Mesendoderm (in vitro differentiated cells): ENCODE measurements around the gene RAB11FIP4. TPM values are rescaled to one million over a fixed set of nuclear protein-coding genes. Genes with fewer than 3 reads are reported as not detected.
"Not testable (repeated sequence)": the region's sequence is repeated elsewhere in the genome, so short reads cannot be mapped to it uniquely, and the experiment has no call there.

Source experiments
- DNase-seq: peaks from one replicate; pipeline ENCODE4 v3.0.0; 2013
- H2AK5ac ChIP-seq: 2 replicates; pipeline ENCODE4 v1.6.1; 2013; ENCODE audit warnings: low read length, inconsistent platforms
- H2BK120ac ChIP-seq: 2 replicates; pipeline ENCODE4 v1.6.1; 2013; ENCODE audit warnings: low read depth, mild to moderate bottlenecking, low read length, moderate library complexity, mixed read lengths
- H2BK15ac ChIP-seq: replicated peaks from 2 replicates; pipeline ENCODE4 v1.6.1; 2013; ENCODE audit warnings: low read depth, mild to moderate bottlenecking, moderate library complexity
- H2BK5ac ChIP-seq: 2 replicates; pipeline ENCODE4 v1.6.1; 2013; ENCODE audit warnings: low read length, inconsistent platforms
- H3K18ac ChIP-seq: 2 replicates; pipeline ENCODE4 v1.6.1; 2013; ENCODE audit warnings: mild to moderate bottlenecking, low read length, mixed read lengths
- H3K23ac ChIP-seq: one replicate; pipeline ENCODE4 v1.6.1; 2013; ENCODE audit warnings: low read length
- H3K27ac ChIP-seq: 2 replicates; pipeline ENCODE4 v1.5.1; 2013; ENCODE audit warnings: low read depth, mild to moderate bottlenecking, inconsistent platforms, low read length, moderate library complexity
- H3K27me3 ChIP-seq: 2 replicates; pipeline ENCODE4 v1.6.1; 2013; ENCODE audit warnings: low read length, control low read depth, mild to moderate bottlenecking, inconsistent platforms; ENCODE audit not compliant: insufficient read depth, poor library complexity
- H3K36me3 ChIP-seq: 2 replicates; pipeline ENCODE4 v1.6.1; 2013; ENCODE audit warnings: low read length, inconsistent platforms; ENCODE audit not compliant: control insufficient read depth, insufficient read depth
- H3K4ac ChIP-seq: one replicate; pipeline ENCODE4 v1.6.1; 2013; ENCODE audit warnings: low read depth, mild to moderate bottlenecking, low read length, moderate library complexity
- H3K4me1 ChIP-seq: 2 replicates; pipeline ENCODE4 v1.6.1; 2013; ENCODE audit warnings: low read depth, low read length, inconsistent platforms; ENCODE audit not compliant: control insufficient read depth
- H3K4me2 ChIP-seq: 2 replicates; pipeline ENCODE4 v1.6.1; 2013; ENCODE audit warnings: low read length
- H3K4me3 ChIP-seq: 2 replicates; pipeline ENCODE4 v1.5.1; 2013; ENCODE audit warnings: mild to moderate bottlenecking, low read length
- H3K56ac ChIP-seq: one replicate; pipeline ENCODE4 v1.6.1; 2013; ENCODE audit warnings: low read length
- H3K79me1 ChIP-seq: 2 replicates; pipeline ENCODE4 v1.6.1; 2013; ENCODE audit warnings: low read length, inconsistent platforms
- H3K79me2 ChIP-seq: 2 replicates; pipeline ENCODE4 v1.6.1; 2013; ENCODE audit warnings: mild to moderate bottlenecking, low read length; ENCODE audit not compliant: control insufficient read depth, insufficient read depth
- H3K9ac ChIP-seq: 2 replicates; pipeline ENCODE4 v1.6.1; 2013; ENCODE audit warnings: low read length, inconsistent platforms
- H4K5ac ChIP-seq: one replicate; pipeline ENCODE4 v1.6.1; 2013; ENCODE audit warnings: low read length
- H4K8ac ChIP-seq: one replicate; pipeline ENCODE4 v1.6.1; 2013; ENCODE audit warnings: low read depth, mild to moderate bottlenecking, control low read depth, low read length, moderate library complexity
- WGBS: extraction: QIAGEN DNeasy Blood & Tissue Kit; methylation state at CpG from one replicate; pipeline ENCODE4 v1.1.7; 2013; ENCODE audit warnings: low lambda C conversion rate, missing lambda C conversion rate; ENCODE audit not compliant: insufficient coverage; ENCODE audit errors: extremely low coverage; 5-methylcytosine and 5-hydroxymethylcytosine counted together
- polyA plus RNA-seq, 2 experiments: library from polyadenylated mRNA; stranded (reverse); fragments of 200-250 nt; gene quantifications; one replicate each; pipeline ENCODE4 v1.2.3, GENCODE V29; 2013

Gene RAB11FIP4, protein sequence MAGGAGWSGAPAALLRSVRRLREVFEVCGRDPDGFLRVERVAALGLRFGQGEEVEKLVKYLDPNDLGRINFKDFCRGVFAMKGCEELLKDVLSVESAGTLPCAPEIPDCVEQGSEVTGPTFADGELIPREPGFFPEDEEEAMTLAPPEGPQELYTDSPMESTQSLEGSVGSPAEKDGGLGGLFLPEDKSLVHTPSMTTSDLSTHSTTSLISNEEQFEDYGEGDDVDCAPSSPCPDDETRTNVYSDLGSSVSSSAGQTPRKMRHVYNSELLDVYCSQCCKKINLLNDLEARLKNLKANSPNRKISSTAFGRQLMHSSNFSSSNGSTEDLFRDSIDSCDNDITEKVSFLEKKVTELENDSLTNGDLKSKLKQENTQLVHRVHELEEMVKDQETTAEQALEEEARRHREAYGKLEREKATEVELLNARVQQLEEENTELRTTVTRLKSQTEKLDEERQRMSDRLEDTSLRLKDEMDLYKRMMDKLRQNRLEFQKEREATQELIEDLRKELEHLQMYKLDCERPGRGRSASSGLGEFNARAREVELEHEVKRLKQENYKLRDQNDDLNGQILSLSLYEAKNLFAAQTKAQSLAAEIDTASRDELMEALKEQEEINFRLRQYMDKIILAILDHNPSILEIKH
- polyA plus RNA-seq (2013, experiment 1 of 2) = 15.0 TPM
- 14.8 TPM for polyA plus RNA-seq (2013, experiment 2 of 2)

DNA sequence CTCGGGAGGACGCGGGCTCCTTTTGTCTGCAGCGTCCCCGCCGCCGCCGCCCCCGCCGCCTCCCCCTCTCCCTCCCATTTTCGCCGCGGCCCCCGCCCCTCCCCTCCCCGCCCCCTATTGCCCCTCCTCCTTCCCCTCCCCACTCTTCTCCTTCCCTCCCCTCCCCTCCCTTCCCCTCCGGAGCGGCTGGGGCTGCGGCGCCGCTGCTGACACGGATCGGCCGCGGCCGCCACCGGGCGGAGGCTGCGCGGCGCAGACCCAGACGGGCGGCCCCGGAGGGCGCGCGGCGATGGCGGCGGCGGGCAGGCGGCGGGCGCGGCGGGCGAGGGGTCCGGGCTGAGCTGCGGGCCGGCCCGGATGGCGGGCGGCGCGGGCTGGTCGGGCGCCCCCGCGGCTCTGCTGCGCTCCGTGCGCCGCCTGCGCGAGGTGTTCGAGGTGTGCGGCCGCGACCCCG is at the start of gene RAB11FIP4:
RAB11FIP4 (plus strand) TSS at position 180 of the 454 bp plus-strand sequence; CDS start at position 358, 178 bp downstream.
- no peak within 1 kb of the TSS for H2AK5ac ChIP-seq
- H3K23ac ChIP-seq = no peak within 1 kb of the TSS
- H2BK5ac ChIP-seq = no peak within 1 kb of the TSS
- H3K56ac ChIP-seq = peak within 1 kb of the TSS; percentile 39
- H4K5ac ChIP-seq = no peak within 1 kb of the TSS
- peak within 1 kb of the TSS; percentile 23 for H3K9ac ChIP-seq
- H3K27me3 ChIP-seq = peaks cover 2% of the 10 kb centered on the region
- peak within 1 kb of the TSS; percentile 18 for H3K4me3 ChIP-seq
- peak within 1 kb of the TSS; percentile 47 for H3K4me2 ChIP-seq
- no peak within 1 kb of the TSS for H2BK15ac ChIP-seq
- no peak within 1 kb of the TSS for H4K8ac ChIP-seq
- H3K4ac ChIP-seq = no peak within 1 kb of the TSS
- no peaks in the 10 kb centered on the region for H3K36me3 ChIP-seq
- no peak within 1 kb of the TSS for H2BK120ac ChIP-seq
- no peaks in the 10 kb centered on the region for H3K79me1 ChIP-seq
- H3K4me1 ChIP-seq = no peaks in the 10 kb centered on the region
- no peak within 1 kb of the TSS for H3K27ac ChIP-seq
- DNase-seq = peak; percentile 47
- WGBS = no CpG with 5 or more reads among the region's 69 CpGs
- no peak within 1 kb of the TSS for H3K18ac ChIP-seq
- no peaks in the 10 kb centered on the region for H3K79me2 ChIP-seq

DNA sequence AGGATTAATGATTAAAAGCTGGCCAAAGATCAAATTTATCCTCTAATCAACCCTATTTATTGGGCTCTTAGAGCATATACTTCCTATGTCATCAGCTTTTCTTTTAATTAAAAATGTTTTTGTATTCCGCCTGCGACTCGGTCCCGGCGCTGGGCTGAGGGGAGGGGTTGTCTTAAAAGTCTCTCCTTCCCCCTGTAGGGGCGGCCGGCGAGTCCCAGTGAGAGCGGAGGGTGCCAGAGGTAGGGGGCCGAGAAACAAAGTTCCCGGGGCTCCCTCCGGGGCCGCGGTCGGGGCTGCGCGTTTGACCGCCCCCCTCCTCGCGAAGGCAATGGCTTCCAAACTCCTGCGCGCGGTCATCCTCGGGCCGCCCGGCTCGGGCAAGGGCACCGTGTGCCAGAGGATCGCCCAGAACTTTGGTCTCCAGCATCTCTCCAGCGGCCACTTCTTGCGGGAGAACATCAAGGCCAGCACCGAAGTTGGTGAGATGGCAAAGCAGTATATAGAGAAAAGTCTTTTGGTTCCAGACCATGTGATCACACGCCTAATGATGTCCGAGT is 46.2 kb upstream of the RAB11FIP4 start:
- H2AK5ac ChIP-seq, H3K79me2 ChIP-seq, H2BK5ac ChIP-seq, H3K27ac ChIP-seq, H2BK15ac ChIP-seq, H3K79me1 ChIP-seq, H3K4me1 ChIP-seq, H3K27me3 ChIP-seq, H4K8ac ChIP-seq, H3K4ac ChIP-seq, H3K56ac ChIP-seq, H3K9ac ChIP-seq, H3K23ac ChIP-seq, DNase-seq, H4K5ac ChIP-seq, H3K18ac ChIP-seq, H3K36me3 ChIP-seq, H3K4me2 ChIP-seq, H3K4me3 ChIP-seq, H2BK120ac ChIP-seq: not testable (repeated sequence)
- no CpG with 5 or more reads among the region's 34 CpGs for WGBS

DNA sequence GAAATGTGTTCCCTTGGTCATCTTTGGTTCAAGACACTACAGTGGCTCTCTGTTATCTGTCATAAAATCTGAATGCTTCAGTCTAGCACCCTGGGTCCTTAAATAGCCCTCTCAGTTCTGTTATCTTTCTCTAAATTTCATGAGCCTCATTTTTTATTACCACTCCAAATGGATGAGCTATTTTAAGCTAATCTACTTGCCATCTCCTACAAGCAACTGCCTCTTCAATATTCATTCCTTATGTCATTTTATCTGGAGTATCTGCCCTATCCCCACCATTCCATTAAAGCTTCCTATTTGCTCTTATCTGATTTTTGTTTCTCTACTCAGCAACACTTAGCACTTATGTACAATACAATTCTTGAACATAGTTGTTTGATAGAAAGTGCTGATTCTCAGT is 42.0 kb upstream of the RAB11FIP4 start:
- no peak overlapping the region for H4K5ac ChIP-seq
- no peaks in the 10 kb centered on the region for H3K36me3 ChIP-seq
- H3K56ac ChIP-seq = no peak overlapping the region
- H2BK15ac ChIP-seq = no peak overlapping the region
- no peaks in the 10 kb centered on the region for H3K27me3 ChIP-seq
- no peak overlapping the region for H3K4me3 ChIP-seq
- no peak overlapping the region for H3K27ac ChIP-seq
- no peak overlapping the region for H3K4me2 ChIP-seq
- H2BK5ac ChIP-seq = no peak overlapping the region
- no peak overlapping the region for H3K4ac ChIP-seq
- H3K9ac ChIP-seq = no peak overlapping the region
- no peaks in the 10 kb centered on the region for H3K79me1 ChIP-seq
- no peak overlapping the region for H4K8ac ChIP-seq
- H2AK5ac ChIP-seq = no peak overlapping the region
- no peak overlapping the region for H3K18ac ChIP-seq
- H3K23ac ChIP-seq = no peak overlapping the region
- H3K79me2 ChIP-seq = no peaks in the 10 kb centered on the region
- no peak for DNase-seq
- no peaks in the 10 kb centered on the region for H3K4me1 ChIP-seq
- H2BK120ac ChIP-seq = no peak overlapping the region

DNA sequence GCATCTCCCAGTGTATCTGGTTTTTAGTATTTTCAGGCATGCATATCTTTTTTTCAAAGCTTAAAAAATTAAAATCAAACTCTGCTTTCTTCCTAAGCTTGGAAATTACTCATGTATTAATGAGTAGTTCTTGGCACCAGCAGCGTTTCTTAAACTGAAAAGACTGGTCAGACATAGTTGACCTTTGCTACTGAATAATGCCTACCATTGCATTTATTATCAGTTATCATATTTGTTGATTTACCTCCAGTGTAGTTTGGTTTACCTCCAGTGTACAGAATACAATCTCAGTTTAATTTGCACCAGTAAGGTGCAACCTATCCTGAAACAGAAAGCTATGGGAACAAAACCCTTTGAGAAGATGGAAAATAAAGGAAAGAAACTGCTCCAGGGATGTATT is 35.5 kb upstream of the RAB11FIP4 start:
- Histone ChIP-seq H4K5ac (no peak overlapping the region), H3K79me1 (no peaks in the 10 kb centered on the region), H3K4ac (no peak overlapping the region), H3K4me3 (no peak overlapping the region), H3K4me2 (no peak overlapping the region), H3K27me3 (no peaks in the 10 kb centered on the region), H3K36me3 (no peaks in the 10 kb centered on the region), H2BK120ac (no peak overlapping the region), H3K18ac (no peak overlapping the region), H3K23ac (no peak overlapping the region), H3K9ac (no peak overlapping the region), H4K8ac (no peak overlapping the region), H2BK5ac (no peak overlapping the region), H3K79me2 (no peaks in the 10 kb centered on the region), H2BK15ac (no peak overlapping the region), H3K4me1 (no peaks in the 10 kb centered on the region), H3K27ac (no peak overlapping the region), H3K56ac (no peak overlapping the region), H2AK5ac (no peak overlapping the region)
- no peak for DNase-seq
- WGBS = no CpG with 5 or more reads among the region's 1 CpG

DNA sequence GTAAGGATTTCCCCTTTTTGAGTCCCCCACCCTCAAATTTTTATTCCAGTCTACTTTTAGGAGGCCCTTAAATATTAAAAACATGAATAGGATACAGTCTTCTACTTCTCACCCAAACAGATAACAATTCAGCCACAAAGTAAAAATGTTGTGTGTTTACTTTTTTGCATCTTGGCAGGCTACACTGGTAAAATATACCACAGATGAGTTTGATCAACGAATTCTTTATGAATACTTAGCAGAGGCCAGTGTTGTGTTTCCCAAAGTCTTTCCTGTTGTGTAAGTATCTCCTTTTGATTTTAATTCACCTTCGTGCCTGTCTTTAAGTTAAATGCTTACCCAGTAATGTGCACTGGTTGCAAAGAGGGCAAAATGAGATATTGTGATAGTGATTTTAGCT is 34.4 kb upstream of the RAB11FIP4 start:
- Histone ChIP-seq H3K79me2 (no peaks in the 10 kb centered on the region), H2BK120ac (no peak overlapping the region), H4K5ac (no peak overlapping the region), H3K4me3 (no peak overlapping the region), H3K56ac (no peak overlapping the region), H3K36me3 (no peaks in the 10 kb centered on the region), H4K8ac (no peak overlapping the region), H3K27me3 (no peaks in the 10 kb centered on the region), H3K4me2 (no peak overlapping the region), H3K18ac (no peak overlapping the region), H2BK15ac (no peak overlapping the region), H3K27ac (no peak overlapping the region), H2AK5ac (no peak overlapping the region), H3K79me1 (no peaks in the 10 kb centered on the region), H3K9ac (no peak overlapping the region), H3K4me1 (no peaks in the 10 kb centered on the region), H2BK5ac (no peak overlapping the region), H3K4ac (no peak overlapping the region), H3K23ac (no peak overlapping the region)
- WGBS = no CpG with 5 or more reads among the region's 2 CpGs
- no peak for DNase-seq
